Endothelial cell of umbilical vein (primary cell): ENCODE results near the gene VGLL4. TPM values are rescaled to one million over a fixed set of nuclear protein-coding genes. Genes with fewer than 3 reads are reported as not detected.

Experiments used
- BruUV-seq: library from RNA; stranded (reverse); fragments of 400-500 nt; replicated peaks from 2 replicates; lab custom pipeline; 2021; lab: Mats Ljungman, UMichigan
- CTCF ChIA-PET: fragments of 300-600, 350-600 bp; sonication (Branson Sonifier 250); formaldehyde crosslinking; loops from one replicate; lab custom pipeline; 2021; ENCODE audit warnings: antibody characterized with exemption, inconsistent platforms; lab: Charles Lee
- POLR2A ChIA-PET: fragments of 300-600, 350-600 bp; sonication (Branson Sonifier 250); formaldehyde crosslinking; loops from one replicate; lab custom pipeline; 2021; ENCODE audit warnings: antibody characterized with exemption, inconsistent platforms; lab: Charles Lee
- DNase-seq: peaks from one replicate; pipeline ENCODE4 v3.0.0-alpha.2; 2011; ENCODE audit warnings: low read depth, low spot score
- FAIRE-seq: peaks from 2 replicates; lab custom pipeline; 2011; peaks lifted over from hg19 to GRCh38; lab: Jason Lieb, UNC
- H2AFZ ChIP-seq: 2 replicates; pipeline ENCODE4 v1.6.0; 2012; ENCODE audit warnings: low read depth, low read length, control low read depth, inconsistent platforms
- H3K27ac ChIP-seq: 2 replicates; pipeline ENCODE4 v1.5.1; 2011; ENCODE audit warnings: low read depth, mild to moderate bottlenecking, control low read depth, low read length, moderate library complexity; ENCODE audit not compliant: insufficient read depth
- H3K27me3 ChIP-seq, 2 experiments: 2 replicates each; pipeline versions ENCODE4 v1.6.0 to v1.6.1; 2011; ENCODE audit warnings: low read length in 2 of 2, mixed read lengths in 1 of 2; ENCODE audit not compliant: control insufficient read depth in 2 of 2, insufficient read depth in 2 of 2
- H3K36me3 ChIP-seq, 2 experiments: 2 replicates in 1 of 2; 3 replicates in 1 of 2; pipeline ENCODE4 v1.5.1; 2011; ENCODE audit warnings: low read length in 2 of 2, mild to moderate bottlenecking in 1 of 2, moderate library complexity in 1 of 2; ENCODE audit not compliant: control insufficient read depth in 2 of 2, insufficient read depth in 2 of 2; ENCODE audit errors: extremely low read depth in 1 of 2
- H3K4me1 ChIP-seq: 3 replicates; pipeline ENCODE4 v1.5.1; 2011; ENCODE audit warnings: mild to moderate bottlenecking, low read length; ENCODE audit not compliant: control insufficient read depth, insufficient read depth; ENCODE audit errors: extremely low read depth
- H3K4me2 ChIP-seq: 2 replicates; pipeline ENCODE4 v1.6.1; 2011; ENCODE audit warnings: low read length, control low read depth, mixed read lengths; ENCODE audit not compliant: insufficient read depth
- H3K4me3 ChIP-seq, 3 experiments: fragments of 200-600 bp in 1 of 3; sonication (generic), shearing (Covaris generic) in 1 of 3; replicated peaks in 1 of 3; 2 replicates each; pipeline ENCODE4 v1.5.1; 2011 to 2016; ENCODE audit warnings: control low read depth in 3 of 3, low read length in 3 of 3, mild to moderate bottlenecking in 2 of 3, inconsistent platforms in 1 of 3, low read depth in 1 of 3, moderate library complexity in 1 of 3; ENCODE audit not compliant: insufficient read depth in 1 of 3
- H3K79me2 ChIP-seq: 2 replicates; pipeline ENCODE4 v1.6.0; 2012; ENCODE audit warnings: low read length, inconsistent platforms; ENCODE audit not compliant: control insufficient read depth, insufficient read depth
- H3K9ac ChIP-seq: replicated peaks from 2 replicates; pipeline ENCODE3; 2011; ENCODE audit warnings: low read length, control low read depth; ENCODE audit not compliant: insufficient read depth; ENCODE audit errors: extremely low read depth
- H3K9me1 ChIP-seq: replicated peaks from 3 replicates; pipeline ENCODE4 v1.6.0; 2011; ENCODE audit warnings: mild to moderate bottlenecking, low read length; ENCODE audit not compliant: control insufficient read depth, insufficient read depth; ENCODE audit errors: extremely low read depth
- H3K9me3 ChIP-seq: replicated peaks from 2 replicates; pipeline ENCODE4 v1.5.1; 2012; ENCODE audit warnings: low read length, inconsistent platforms; ENCODE audit not compliant: control insufficient read depth, insufficient read depth
- H4K20me1 ChIP-seq: replicated peaks from 2 replicates; pipeline ENCODE3; 2011; ENCODE audit warnings: mild to moderate bottlenecking, low read length; ENCODE audit not compliant: control insufficient read depth, insufficient read depth; ENCODE audit errors: extremely low read depth
- CTCF ChIP-seq, 2 donors: IDR thresholded peaks; 1 replicate in 1 of 2; 2 replicates in 1 of 2; pipeline ENCODE4 v1.5.1; 2011; ENCODE audit warnings: low read length in 2 of 2, mild to moderate bottlenecking in 2 of 2, moderate library complexity in 2 of 2, control low read depth in 1 of 2, inconsistent platforms in 1 of 2, low read depth in 1 of 2; ENCODE audit not compliant: insufficient read depth in 1 of 2; ENCODE audit errors: extremely low read depth in 1 of 2
- EZH2 ChIP-seq: IDR thresholded peaks from 2 replicates; pipeline ENCODE4 v1.6.1; 2012; ENCODE audit warnings: borderline replicate concordance, low read depth, mild to moderate bottlenecking, moderate library complexity, low read length, inconsistent platforms; ENCODE audit not compliant: severe bottlenecking
- FOS ChIP-seq: IDR thresholded peaks from 2 replicates; pipeline ENCODE4 v1.6.1; 2011; ENCODE audit warnings: mild to moderate bottlenecking, low read length, moderate library complexity, borderline replicate concordance; ENCODE audit not compliant: insufficient read depth
- GATA2 ChIP-seq: IDR thresholded peaks from 2 replicates; pipeline ENCODE4 v1.7.0; 2011; ENCODE audit warnings: low read depth, mild to moderate bottlenecking, moderate library complexity, mixed read lengths, low read length; ENCODE audit not compliant: insufficient read length, insufficient read depth
- JUN ChIP-seq: IDR thresholded peaks from 2 replicates; pipeline ENCODE4 v1.6.1; 2011; ENCODE audit warnings: borderline replicate concordance, low read depth; ENCODE audit not compliant: insufficient read length, insufficient read depth
- MAX ChIP-seq: IDR thresholded peaks from 2 replicates; pipeline ENCODE4 v1.6.1; 2011; ENCODE audit not compliant: insufficient read depth, insufficient read length
- MYC ChIP-seq: IDR thresholded peaks from one replicate; pipeline ENCODE4 v1.6.1; 2011; ENCODE audit warnings: mild to moderate bottlenecking, low read depth, low read length
- dilution Hi-C: fragments of 300-500 bp; cut with MboI; formaldehyde crosslinking; loops from one replicate; pipeline ENCODE4 v1.15.0; 2019; ENCODE audit warnings: low sequenced_read_pairs; ENCODE audit not compliant: extremely low pct_ligation_motif_present
- intact Hi-C: fragments of 100-400 bp; cut with micrococcal nuclease; formaldehyde crosslinking; loops from one replicate; pipeline ENCODE4 v1.10.0; 2022
- polyA plus RNA-seq, 4 experiments: library from polyadenylated mRNA; depleted of rRNA in 3 of 4; stranded (reverse) in 3 of 4; unstranded in 1 of 4; fragments of >200 nt; gene quantifications; 2 replicates each; pipeline versions ENCODE4 v1.2.1 to v1.2.3, GENCODE V29; 2011 to 2012; ENCODE audit warnings: missing spikeins in 1 of 4
- total RNA-seq: library from RNA; stranded (reverse); gene quantifications from 2 replicates; pipeline ENCODE4 v1.2.3, GENCODE V29; 2021

VGLL4 gene
- total and polyA plus RNA-seq, 2 donors (not counting 3 experiments of a cell fraction or from before 2014, with no cell fraction given): 67.0 to 78.9 TPM

- Histone ChIP-seq H3K4me1 (peaks cover 27% of the 10 kb centered on the region), H3K4me3 (no peak overlapping the region), H3K9me3 (no peaks in the 10 kb centered on the region), H4K20me1 (peaks cover 13% of the 10 kb centered on the region), H2AFZ (no peak overlapping the region), H3K79me2 (peaks cover 98% of the 10 kb centered on the region), H3K27ac (peak overlapping the region; percentile 68), H3K27me3 (no peaks in the 10 kb centered on the region), H3K4me2 (no peak overlapping the region), H3K9ac (peak overlapping the region; percentile 11), H3K9me1 (no peaks in the 10 kb centered on the region), H3K36me3 (peaks cover 2% of the 10 kb centered on the region in 2 experiments)
- CTCF ChIA-PET: interaction anchor here (1.1 to 1.4 kb wide), 2 partner anchors 56 to 204 kb away, joined by 3 to 6 read pairs; no protein-coding TSS in a partner anchor
- BruUV-seq: no TSS peak
- FAIRE-seq (peak; percentile 35), DNase-seq (no peak)
- dilution Hi-C loops (no loop called here), intact Hi-C loops (no loop called here)
- POLR2A ChIA-PET: no interaction called here
- TF ChIP-seq CTCF (IDR thresholded peaks at IDR 0.05; ENCODE audit: extremely low read depth in 1 of 2, insufficient read depth in 1 of 2, low read depth in 1 of 2, low read length in 2 of 2) (no peak), MYC (no peak), JUN (no peak), EZH2 (no peak), GATA2 (no peak), MAX (no peak), FOS (no peak)
Measured at GRCh38 chr3:11583638-11584046, 60.1 kb downstream of the VGLL4 start.
